Measurements from ENCODE around the gene INPP4A.

The INPP4A gene

GRCh38 chr2:98422449-98422848, 22.2 kb upstream of the INPP4A start:
- no peak for DNase-seq (ENCODE audit: low read depth in 1 of 2, low spot score in 1 of 2)
- Histone ChIP-seq H3K27ac (replicated peaks) (no peak overlapping the region), H3K4me3 (replicated peaks; ENCODE audit: insufficient read depth, low read length) (no peak overlapping the region), H3K27me3 (ENCODE audit: insufficient read depth, poor library complexity, severe bottlenecking) (no peaks in the 10 kb centered on the region)
- TF ChIP-seq GABPA (IDR thresholded peaks at IDR 0.05; ENCODE audit: low read depth) = no peak
- no peak for TF ChIP-seq SPI1 (IDR thresholded peaks at IDR 0.05; ENCODE audit: borderline replicate concordance, low read depth)
- TF ChIP-seq CTCF (IDR thresholded peaks at IDR 0.05; ENCODE audit: insufficient read depth, low read length) = no peak
- TF ChIP-seq POLR2AphosphoS5 (IDR thresholded peaks at IDR 0.05; ENCODE audit: low read depth) = no peak
- no peak for TF ChIP-seq REST (IDR thresholded peaks at IDR 0.05; ENCODE audit: insufficient replicate concordance, low read depth)

- Histone ChIP-seq H3K27me3 (ENCODE audit: insufficient read depth, poor library complexity, severe bottlenecking) (no peaks in the 10 kb centered on the region), H3K27ac (replicated peaks) (no peak overlapping the region), H3K4me3 (replicated peaks; ENCODE audit: insufficient read depth, low read length) (no peak overlapping the region)
- TF ChIP-seq REST (IDR thresholded peaks at IDR 0.05; ENCODE audit: insufficient replicate concordance, low read depth) = no peak
- no peak for TF ChIP-seq CTCF (IDR thresholded peaks at IDR 0.05; ENCODE audit: insufficient read depth, low read length)
- TF ChIP-seq GABPA (IDR thresholded peaks at IDR 0.05; ENCODE audit: low read depth) = no peak
- no peak for TF ChIP-seq POLR2AphosphoS5 (IDR thresholded peaks at IDR 0.05; ENCODE audit: low read depth)
- no peak for TF ChIP-seq SPI1 (IDR thresholded peaks at IDR 0.05; ENCODE audit: borderline replicate concordance, low read depth)
- DNase-seq (ENCODE audit: low read depth in 1 of 2, low spot score in 1 of 2) = no peak
These were observed 17.9 kb upstream of the INPP4A start for GRCh38 chr2:98426771-98427170.

- DNase-seq (ENCODE audit: low read depth in 1 of 2, low spot score in 1 of 2) = no peak
- no peak overlapping the region for H3K27ac ChIP-seq (replicated peaks)
- no peaks in the 10 kb centered on the region for H3K27me3 ChIP-seq (ENCODE audit: insufficient read depth, poor library complexity, severe bottlenecking)
- TF ChIP-seq GABPA (IDR thresholded peaks at IDR 0.05; ENCODE audit: low read depth) (no peak), CTCF (IDR thresholded peaks at IDR 0.05; ENCODE audit: insufficient read depth, low read length) (no peak), POLR2AphosphoS5 (IDR thresholded peaks at IDR 0.05; ENCODE audit: low read depth) (no peak), REST (IDR thresholded peaks at IDR 0.05; ENCODE audit: insufficient replicate concordance, low read depth) (no peak), SPI1 (IDR thresholded peaks at IDR 0.05; ENCODE audit: borderline replicate concordance, low read depth) (no peak)
- H3K4me3 ChIP-seq (replicated peaks; ENCODE audit: insufficient read depth, low read length) = no peak overlapping the region
These were observed 12.5 kb upstream of the INPP4A start for GRCh38 chr2:98432145-98432544.

All from HL-60 (cell line).